Measurements from ENCODE around the gene ZNF300.
"Not testable (repeated sequence)": the region's sequence is repeated elsewhere in the genome, so short reads cannot be mapped to it uniquely, and the experiment has no call there.

The ZNF300 gene

DNA sequence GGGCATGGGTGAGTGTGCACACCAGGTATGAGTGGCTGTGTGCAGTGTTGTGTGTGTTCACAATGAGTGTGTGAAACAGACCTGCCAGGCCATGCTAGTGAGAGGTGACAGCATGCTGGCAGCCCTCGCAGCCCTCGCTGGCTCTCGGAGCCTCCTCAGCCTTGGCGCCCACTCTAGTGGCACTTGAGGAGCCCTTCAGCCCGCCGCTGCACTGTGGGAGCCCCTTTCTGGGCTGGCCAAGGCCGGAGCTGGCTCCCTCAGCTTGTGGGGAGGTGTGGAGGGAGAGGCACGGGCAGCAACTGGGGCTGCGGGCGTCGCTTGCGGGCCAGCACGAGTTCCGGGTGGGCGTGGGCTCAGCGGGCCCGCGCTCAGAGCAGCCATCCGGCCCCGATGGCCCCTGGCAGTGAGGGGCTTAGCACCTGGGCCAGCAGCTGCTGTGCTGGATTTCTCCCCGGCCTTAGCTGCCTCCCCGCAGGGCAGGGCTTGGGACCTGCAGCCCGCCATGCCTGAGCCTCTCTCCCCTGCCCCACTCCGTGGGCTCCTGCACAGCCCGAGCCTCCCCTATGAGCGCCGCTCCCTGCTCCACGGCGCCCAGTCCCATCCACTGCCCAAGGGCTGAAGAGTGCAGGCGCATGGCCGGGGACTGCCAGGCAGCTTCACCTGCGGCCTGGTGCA lies 59.5 kb downstream of the ZNF300 start:
- not testable (repeated sequence) for DNase-seq

All from NCI-H2029 (cell line).